GM18520 (cell line): ENCODE measurements around the gene SEL1L3.

Experiments used
- ATAC-seq: cut with Tn5 transposase; IDR thresholded peaks from one replicate; pipeline ENCODE4 v1.9.1; 2021; ENCODE audit not compliant: unreplicated experiment

Gene SEL1L3

GRCh38 chr4:25857403-25857802 is 5.4 kb downstream of the SEL1L3 start:
- no peak for ATAC-seq

DNA sequence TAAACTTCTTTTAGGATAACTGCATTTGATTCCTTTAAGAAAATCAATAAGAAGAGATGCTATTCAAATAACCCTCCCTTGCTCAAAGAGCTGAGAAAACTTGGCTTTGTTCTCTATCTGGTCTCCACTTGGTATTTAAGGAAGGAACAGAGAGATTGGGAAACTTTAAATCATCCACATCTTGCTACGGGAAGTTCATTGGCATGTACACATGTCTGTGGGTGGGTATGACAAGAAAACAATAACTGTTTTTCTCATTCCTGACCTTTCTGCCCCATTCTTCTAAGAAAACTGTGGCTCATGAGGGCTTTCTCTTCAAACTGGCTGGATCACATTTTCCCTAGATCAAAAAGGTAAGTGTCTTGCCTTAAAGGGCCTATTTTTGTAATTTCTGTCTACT is 6.0 kb downstream of the SEL1L3 start:
- no peak for ATAC-seq

- ATAC-seq = no peak
Measured at GRCh38 chr4:25852103-25852502, 10.7 kb downstream of the SEL1L3 start.

DNA sequence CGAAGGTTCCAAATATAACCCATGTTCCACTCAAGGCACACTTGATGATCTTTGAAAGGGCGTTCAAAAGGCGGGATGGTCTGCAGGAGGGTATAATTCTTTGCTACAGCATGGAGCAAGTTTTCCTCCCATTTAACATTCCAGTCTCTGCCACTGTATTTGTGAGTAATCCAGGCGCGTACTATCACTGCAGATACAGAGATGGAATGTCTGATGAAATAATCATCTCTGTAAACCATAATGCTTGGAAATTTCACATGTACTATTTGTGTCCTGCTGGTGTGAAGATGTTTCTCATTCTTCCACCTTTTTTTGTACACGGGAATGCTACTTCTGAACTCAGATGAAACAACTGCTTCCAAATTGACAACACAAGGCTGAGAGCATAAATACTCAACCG is 15.5 kb downstream of the SEL1L3 start:
- ATAC-seq = no peak

DNA sequence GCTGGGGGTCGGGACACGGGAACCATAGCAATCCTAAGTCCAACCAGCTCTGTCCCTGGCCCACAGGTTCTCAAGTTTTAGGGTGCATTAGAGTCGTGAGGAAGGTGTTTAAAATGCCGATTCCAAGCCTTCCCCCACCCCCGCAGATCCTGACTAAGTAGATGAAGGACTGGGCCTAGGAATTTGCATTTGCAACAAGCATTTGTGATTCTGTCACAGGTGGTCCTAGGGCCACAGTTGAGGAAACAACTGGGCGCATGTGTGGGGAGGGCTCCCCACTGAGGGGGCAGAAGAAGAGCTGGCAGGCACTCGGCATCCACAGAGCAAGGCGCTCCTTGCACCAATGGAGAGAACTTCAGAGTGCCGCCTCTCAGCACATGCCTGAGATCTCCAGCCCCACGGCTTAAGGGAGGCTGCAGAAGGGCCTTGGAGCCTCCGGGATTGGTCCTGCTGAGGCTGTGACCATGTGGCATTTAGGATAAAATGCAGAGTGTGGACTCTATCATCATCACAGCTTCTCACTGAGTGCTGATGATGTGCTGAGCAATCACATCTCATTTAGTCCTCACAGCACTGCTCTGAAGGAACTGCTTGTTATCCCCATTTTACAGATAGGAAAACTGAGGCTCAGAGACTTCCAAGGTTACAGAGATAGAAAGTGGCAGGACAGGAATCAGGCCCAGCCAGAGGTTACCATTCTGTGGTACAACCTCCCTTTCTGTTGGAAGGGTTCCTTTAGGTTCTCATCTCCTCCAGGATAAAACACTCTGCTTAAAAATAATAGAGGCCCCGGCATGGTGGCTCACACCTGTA is 16.7 kb downstream of the SEL1L3 start:
- no peak for ATAC-seq

GRCh38 chr4:25844961-25845712 is 17.7 kb downstream of the SEL1L3 start:
- peak; percentile 40 for ATAC-seq

- no peak for ATAC-seq
Measured at GRCh38 chr4:25843340-25844097, 19.3 kb downstream of the SEL1L3 start.

DNA sequence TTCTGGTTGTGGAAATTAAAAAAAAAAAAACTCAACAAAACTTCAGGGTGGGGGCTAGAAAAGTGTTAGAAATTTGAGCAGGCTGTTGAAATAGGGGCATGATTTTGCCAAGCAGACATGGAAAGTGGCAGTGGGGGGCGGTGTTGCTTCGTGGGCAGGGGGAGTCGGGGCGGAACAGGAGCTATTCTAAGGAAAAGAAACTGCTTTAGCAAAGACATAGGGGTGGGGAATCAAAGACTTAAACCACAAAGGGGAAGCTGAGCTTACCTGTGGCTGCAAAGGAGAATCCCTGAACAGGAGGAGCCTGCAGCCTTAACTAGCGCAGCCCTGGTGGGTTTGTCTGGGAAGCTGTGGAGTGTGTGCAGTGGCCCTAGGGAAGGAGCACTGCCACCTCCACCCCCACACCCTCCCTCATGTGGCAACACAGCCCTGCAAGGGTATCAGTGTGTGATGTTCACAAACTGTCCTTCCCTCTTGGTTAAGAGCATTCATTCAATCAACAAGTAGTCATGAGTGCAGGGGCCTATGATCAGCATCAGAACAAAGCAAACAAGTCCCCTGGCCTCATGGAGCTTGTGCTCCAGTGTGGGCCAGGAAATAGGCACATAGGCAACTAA is 20.5 kb downstream of the SEL1L3 start:
- no peak for ATAC-seq

DNA sequence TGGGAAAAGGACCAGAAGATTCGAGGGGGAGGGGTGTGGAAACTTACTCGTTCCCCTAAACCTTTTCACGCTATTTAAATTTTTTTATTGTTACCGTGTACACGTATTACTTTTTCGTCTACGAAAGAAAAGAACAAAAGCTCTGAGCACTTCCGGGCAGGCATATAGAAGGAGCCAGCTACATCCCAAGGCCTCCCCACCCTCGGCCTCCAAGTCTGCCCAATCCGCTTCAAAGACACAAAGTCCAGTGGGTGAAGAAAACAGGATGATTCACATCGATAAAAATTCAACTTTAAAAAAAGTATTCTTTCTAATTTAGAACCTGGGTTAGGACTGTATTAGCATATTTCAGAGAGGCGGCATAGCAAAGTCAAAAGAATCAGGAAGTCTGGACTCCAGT is 23.1 kb downstream of the SEL1L3 start:
- ATAC-seq = no peak

DNA sequence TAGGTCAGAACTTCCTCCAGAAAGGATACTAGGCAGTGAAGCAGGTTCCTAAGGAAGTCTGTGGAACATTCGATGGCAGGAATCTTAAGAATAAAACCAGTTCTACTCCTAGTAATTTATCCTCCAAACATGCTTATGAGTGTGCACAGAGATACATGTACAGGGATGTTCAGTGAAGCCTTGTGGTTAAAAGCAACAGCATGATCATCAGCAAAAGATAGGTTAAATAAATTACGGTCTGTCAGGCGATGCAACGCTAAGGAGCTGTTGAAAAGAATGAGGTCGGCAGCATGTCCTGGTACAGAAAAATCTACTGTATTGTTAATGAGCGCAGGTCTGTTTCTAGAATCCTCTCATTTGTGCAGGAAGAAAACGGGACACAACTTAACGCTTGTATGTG is 23.6 kb downstream of the SEL1L3 start:
- ATAC-seq = no peak

DNA sequence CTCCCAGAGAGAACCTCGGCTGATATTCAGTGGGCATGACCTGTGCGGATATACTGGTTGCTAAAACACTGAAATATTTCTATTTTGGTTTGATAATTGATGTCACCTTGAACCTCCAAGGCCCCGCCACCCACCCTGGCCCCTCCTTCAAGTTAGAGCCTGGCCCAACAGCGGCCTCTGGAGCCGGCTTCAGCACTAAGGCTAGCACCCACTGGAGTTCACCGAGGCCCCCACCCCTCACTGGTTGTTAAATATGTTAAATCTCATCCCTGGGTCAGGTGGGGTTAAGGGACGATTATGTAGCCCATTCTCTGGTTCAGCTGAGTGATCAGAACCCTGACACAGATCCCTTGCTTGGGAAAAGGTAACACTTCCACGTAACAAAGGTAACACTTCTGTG is 24.3 kb downstream of the SEL1L3 start:
- no peak for ATAC-seq

- no peak for ATAC-seq
Measured at GRCh38 chr4:25837107-25837506, 25.7 kb downstream of the SEL1L3 start.

- peak; percentile 79 for ATAC-seq
Measured at GRCh38 chr4:25835384-25835783, 27.4 kb downstream of the SEL1L3 start.

GRCh38 chr4:25834411-25835107 is 28.2 kb downstream of the SEL1L3 start:
- no peak for ATAC-seq

DNA sequence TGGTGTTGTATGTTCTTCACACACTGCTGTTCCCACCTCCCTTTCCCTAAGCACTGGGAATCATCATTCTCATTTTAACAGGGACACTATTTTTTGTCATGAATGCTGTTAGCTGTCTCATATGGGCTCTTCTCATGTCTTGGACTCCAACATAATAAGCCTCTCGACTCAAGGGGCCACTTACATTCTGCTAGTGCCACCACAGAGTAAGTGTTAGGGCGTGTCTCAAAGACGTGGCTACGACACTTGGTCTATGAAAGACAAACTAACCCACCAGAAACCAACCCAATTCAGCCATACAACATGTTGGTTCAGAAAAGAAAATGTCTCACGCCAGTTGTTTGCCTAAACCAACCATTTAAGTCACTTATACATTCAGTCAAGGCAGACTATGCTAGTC is 32.2 kb downstream of the SEL1L3 start:
- ATAC-seq = no peak

DNA sequence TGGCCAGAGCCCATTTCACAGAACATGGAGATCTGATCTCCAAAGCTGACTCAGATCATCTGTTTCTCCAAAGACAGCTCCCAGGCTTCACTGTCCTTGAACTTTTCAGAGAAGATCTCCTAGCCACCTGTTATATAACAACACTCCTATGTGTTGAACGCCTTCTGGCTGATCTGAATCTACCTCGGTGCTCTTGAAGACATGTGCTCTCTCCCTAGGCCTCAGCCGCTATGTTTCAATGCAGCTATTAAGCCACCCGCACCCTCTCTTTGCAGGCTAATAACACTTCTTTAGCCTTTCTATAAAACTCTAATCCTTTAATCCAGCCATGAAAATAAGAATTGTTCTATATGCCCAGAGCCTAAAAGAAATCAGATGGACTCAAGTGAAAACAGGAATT is 34.9 kb downstream of the SEL1L3 start:
- no peak for ATAC-seq

GRCh38 chr4:25827373-25827772 is 35.4 kb downstream of the SEL1L3 start:
- ATAC-seq = no peak

- ATAC-seq = no peak
Measured at GRCh38 chr4:25826074-25826752, 36.6 kb downstream of the SEL1L3 start.

GRCh38 chr4:25823632-25824031 is 39.2 kb downstream of the SEL1L3 start:
- ATAC-seq = no peak

GRCh38 chr4:25821899-25822298 is 40.9 kb downstream of the SEL1L3 start:
- ATAC-seq = no peak
